GM21737 (cell line): Measurements from ENCODE around the gene SLTM.
"Not testable (repeated sequence)": the region's sequence is repeated elsewhere in the genome, so short reads cannot be mapped to it uniquely, and the experiment has no call there.

Source experiments
- ATAC-seq: cut with Tn5 transposase; IDR thresholded peaks from one replicate; pipeline ENCODE4 v1.9.1; 2021; ENCODE audit warnings: mild to moderate bottlenecking, moderate library complexity; ENCODE audit not compliant: unreplicated experiment

The SLTM gene

GRCh38 chr15:58933281-58934113, at the start of gene SLTM:
Gene SLTM, minus strand, starts transcription at chr15:58933679. Its CDS starts 114 bp downstream, at chr15:58933565.
- ATAC-seq, result peak; percentile 87

DNA sequence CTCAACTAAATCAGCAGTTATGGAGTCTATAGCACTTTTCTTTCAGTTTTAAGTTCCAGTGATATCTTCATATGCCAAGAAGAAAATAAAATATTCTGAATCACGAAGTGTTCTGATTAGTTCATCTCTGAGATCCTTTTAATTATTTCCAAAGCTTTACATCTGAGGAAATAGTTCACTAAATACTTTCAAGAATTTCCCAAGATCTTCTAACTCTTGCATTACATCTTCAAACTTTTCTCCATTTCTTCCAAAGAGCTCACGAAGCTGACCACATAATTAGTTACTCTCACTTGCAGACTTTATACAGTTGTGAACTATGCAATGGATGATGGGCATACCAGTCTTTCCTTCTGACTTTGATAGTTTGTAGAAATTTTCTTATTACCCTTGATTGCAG, 49.8 kb upstream of the SLTM start:
- no peak for ATAC-seq

- ATAC-seq, result no peak
Measured at GRCh38 chr15:58981808-58982475, 48.5 kb upstream of the SLTM start.

DNA sequence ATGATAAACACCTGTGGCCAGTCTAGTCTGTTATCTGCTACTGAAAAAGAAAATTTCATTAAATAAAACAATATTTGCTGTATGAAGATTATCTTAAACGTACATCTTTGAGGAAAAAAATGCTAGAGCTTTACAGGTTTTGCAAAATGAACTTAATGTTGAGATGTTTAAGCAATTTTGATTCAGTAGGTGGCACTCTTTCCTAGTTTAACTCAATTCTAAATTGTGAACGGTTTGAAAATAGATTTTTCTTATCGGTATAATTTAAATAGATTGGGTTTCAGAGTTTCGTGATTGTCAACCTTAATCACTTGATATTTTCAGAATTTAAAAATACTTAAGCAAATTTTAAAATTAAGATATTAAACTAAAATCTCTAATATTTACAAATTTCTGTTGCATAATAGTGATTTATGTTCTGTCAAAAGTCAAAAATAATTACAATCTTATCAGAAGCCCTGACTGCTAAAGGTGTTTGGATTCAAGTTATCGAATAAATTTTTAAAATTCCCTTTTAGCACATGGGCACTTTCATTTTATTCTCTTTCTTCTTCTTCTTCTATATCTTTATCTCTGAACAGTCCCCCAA, 47.0 kb upstream of the SLTM start:
- ATAC-seq, result no peak

DNA sequence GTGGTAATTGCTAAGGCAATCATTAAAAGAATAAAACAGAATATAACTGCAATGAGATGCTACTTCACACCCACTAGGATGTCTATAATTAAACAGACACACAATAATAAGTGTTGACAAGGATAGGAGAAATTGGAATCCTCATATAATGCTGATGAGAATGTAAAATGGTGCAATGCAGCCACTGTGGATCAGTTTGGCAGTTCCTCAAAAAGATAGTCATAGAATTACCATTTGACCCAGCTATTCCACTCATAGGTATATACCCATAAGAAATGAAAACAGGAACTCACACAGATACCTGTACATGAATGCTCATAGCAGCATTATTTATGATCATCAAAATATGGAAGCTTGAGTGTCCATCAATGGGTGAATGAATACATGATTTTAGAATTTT, 44.4 kb upstream of the SLTM start:
- no peak for ATAC-seq

DNA sequence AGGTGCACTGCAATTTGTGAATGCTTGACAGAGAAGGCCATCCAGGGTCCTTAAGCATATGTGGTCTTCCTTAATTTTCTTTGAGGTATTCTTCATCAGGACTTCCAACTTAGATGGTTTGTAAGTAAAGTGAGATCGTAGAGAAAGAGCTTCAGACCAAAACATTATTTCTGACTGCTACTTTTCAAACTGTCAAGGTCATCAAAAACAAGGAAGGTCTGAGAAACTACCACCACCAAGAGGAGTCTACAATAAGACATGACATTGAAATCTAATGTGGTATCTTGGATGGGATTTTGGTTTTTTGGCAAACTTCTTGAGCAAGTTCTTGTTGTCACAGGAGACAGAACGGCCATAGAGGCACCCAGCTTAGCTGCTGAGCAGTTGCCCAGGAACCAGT, 34.0 kb upstream of the SLTM start:
- no peak for ATAC-seq

DNA sequence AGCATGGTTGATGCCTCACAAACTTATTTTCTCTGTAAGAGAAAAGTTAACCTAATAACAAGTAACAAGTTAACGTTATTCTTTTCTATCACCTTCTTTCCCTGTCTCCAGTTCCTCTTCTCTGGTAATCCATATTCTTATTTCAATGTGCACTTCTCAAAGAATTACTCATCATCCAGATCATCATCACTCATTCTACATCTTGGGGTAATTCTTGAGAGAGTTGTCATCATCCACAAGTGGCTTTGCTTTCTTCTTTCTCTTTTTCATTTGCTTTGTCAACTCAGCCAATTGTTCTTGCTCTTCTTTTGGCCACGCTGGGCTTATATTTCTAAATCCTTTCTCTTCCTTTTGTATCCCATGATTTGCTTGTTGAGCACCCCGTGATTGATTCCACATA, 33.2 kb upstream of the SLTM start:
- no peak for ATAC-seq

DNA sequence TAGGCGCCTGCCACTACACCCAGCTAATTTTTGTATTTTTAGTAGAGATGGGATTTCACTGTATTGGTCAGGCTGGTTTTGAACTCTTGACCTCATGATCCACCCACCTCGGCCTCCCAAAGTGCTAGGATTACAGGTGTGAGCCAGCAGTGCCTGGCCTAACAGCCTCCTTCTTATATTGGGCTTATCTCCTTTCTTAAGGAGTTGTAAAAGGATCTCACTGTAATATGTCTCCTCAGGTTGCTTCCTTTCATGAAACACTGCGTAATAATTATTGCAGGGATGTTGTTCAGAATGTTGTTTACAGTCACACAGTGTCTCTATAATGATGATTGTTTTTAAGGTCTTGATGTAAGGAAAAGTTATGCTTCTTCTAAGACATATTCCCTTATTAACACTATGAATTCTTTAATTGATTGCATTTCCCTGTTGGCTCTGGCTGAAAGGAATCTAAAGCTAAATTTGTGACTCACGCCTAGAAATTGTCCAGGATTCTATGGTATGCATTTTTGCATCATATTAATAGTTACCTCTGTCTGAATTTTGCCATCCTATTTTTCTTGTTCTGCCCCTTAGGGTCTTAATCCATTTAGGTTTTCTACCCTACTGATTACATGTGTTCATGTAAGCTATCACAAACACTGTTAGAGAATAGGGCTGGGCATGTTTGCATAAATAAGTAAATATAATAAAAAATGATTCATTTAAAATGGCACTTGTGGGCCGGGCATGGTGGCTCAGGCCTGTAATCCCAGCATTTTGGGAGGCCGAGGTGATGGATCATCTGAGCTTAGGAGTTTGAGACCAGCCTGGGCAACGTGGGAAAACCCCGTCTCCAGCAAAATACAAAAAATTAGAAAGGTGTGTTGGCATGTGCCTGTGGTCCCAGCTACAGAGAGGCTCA, 29.4 kb upstream of the SLTM start:
- no peak for ATAC-seq

DNA sequence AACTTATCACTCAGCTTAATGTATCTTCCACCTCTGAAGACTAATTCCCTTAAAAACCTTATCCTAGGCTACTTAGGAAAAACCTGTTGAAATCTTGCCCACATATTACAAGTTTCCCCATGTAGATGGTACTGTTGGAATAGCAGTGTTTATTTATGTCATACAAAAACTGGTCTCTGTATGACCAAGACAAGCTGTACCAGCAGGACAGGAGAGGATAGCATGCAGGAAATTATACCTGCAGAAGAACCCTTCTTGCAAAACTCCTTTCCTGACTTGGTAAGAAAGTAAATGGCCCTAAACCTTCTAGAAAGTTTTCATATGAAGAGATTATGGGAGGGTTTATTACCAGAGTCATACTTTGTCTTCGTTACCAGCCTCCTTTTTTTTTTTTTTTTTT, 28.7 kb upstream of the SLTM start:
- ATAC-seq, result no peak

DNA sequence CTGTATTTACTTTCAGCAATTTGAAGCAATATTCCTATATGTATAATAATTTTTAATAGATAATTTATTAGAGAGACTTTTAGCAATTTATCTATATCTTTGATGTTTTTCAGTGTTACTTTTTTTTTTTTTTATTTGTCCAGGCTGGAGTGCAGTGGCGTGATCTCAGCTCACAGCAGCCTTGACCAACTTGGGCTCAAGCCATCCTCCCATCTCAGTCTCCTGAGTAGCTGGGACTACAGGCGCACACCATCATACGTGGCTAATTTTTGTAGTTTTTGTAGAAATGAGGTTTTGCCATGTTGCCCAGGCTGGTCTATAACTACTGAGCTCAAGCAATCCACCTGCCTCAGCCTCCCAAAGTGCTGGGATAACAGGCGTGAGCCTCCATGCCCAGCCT, 25.3 kb upstream of the SLTM start:
- no peak for ATAC-seq

DNA sequence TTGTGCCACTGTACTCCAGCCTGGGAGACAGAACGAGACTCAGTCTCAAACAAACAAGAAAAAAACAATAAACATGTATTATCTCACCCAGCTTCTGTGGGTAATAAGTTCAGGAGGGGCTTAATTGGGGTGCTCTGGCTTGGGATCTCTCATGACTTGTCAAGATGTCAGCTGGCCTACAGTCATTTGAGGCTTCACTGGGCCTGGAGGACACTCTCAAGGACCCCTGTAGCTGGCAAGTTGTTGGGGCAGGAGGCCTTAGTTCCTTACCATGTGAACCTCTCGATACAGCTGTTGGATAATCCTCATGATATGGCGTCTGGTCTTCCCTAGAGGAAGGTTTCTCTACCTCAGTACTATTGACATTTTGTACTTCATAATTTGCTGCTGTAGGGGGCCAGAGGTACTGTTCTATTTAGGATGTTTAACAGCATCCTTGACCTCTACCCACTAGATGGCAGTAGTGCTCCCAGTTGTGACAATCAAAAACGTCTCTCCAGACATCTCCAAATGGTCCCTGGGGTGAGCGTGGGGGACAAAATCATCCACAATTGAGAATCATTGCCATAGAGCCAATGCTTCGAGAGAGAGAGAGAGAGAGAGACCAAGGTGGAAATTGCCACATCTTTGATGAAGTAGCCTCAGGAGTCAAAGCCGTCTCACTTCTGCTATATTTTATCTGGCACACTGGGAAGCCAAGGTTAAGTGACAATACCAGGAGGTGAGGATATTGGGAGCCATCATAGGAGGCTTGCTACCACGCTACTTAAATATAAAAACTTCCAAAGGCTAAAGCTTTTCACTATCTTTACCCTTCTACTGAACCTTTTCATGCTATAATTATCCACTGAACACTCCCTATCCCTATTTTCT, 23.9 kb upstream of the SLTM start:
- no peak for ATAC-seq

DNA sequence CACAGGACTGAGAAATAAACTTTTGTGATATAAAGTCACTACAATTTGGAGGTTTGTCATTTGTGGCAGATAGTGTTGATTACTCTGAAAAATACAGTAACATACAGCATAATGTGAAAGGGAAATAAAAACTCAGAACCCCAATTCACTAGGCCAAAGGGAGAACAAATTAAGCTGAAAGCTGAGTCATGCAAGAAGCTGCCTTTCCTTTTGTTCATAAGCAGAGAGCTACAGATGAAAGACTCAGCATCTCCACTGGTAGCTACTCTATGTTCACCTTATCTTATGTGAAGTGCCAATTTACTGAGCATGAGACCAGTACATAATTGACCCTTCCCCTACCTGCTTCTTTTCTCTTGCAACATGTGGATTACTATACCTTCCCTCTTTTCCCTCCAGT, 19.3 kb upstream of the SLTM start:
- ATAC-seq, result no peak

GRCh38 chr15:58951388-58952007, 18.0 kb upstream of the SLTM start:
- ATAC-seq, result no peak

GRCh38 chr15:58947179-58947578, 13.7 kb upstream of the SLTM start:
- ATAC-seq, result no peak

GRCh38 chr15:58934974-58935373, 1.5 kb upstream of the SLTM start:
- ATAC-seq, result not testable (repeated sequence)

DNA sequence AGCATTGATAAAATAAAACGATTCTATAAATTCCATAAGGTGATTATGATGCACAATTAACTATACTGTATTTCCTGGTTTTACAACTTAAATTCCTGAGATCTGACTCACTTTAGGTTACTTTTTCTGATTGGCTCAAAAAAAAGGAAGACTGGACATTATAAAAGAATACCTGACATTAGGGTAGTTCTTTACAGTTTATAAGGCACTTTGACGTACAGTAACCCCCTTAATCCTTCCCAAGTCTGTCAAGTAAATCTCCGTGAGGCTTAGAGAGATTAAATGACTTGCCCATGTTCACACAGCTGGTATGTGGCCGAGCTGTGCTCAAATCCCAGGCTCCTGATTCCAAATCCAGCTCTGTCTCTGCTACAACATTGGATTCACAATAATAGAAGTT, 1.0 kb upstream of the SLTM start:
- ATAC-seq, result no peak

- no peak for ATAC-seq
Measured at GRCh38 chr15:58934114-58934447, 602 bp upstream of the SLTM start.

DNA sequence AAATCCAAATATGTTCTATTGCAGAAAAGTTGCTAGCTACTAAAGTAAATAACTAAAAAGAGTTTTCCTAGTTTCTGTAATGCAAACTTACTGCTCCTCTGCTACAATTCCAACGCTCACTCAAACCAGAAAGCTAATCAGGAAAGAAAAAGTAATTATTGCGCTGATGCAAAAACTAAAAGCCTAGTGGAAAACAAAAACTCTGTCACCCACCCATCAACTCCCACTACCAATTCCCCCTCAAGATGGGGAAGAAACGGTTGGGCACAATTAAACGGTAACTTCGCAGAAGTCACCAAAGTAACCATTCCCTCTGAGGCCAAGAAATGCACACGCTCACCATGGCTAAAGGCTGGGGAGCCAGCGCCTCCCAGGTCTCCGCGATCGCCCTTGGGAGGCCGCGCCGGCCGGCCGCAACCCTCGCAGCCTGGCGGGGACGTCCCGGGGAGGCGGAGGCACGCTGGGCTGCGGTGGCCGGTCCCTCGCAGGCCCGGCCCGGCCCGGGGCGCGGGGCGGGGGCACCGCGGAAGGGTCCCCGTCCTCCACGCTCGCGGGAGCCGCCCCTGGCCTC, 684 bp downstream of the SLTM start:
- peak; percentile 37 for ATAC-seq

GRCh38 chr15:58931987-58932588, 1.4 kb downstream of the SLTM start:
- no peak for ATAC-seq
